Hematopoietic multipotent progenitor cell (in vitro differentiated cells): ENCODE data around the gene MILR1. TPM values are rescaled to one million over a fixed set of nuclear protein-coding genes. Genes with fewer than 3 reads are reported as not detected.

ENCODE experiments used
- DNase-seq, 3 donors: peaks; one replicate each; pipeline ENCODE4 v3.0.0-alpha.2; 2011 to 2015; ENCODE audit warnings: low read depth in 2 of 3, low spot score in 2 of 3
- total RNA-seq: library from RNA; depleted of rRNA; stranded (reverse); fragments of >200 nt; gene quantifications from one replicate; pipeline ENCODE4 v1.2.3, GENCODE V29; 2012

The MILR1 gene
- total RNA-seq, 1 donor = 5.7 TPM

DNA sequence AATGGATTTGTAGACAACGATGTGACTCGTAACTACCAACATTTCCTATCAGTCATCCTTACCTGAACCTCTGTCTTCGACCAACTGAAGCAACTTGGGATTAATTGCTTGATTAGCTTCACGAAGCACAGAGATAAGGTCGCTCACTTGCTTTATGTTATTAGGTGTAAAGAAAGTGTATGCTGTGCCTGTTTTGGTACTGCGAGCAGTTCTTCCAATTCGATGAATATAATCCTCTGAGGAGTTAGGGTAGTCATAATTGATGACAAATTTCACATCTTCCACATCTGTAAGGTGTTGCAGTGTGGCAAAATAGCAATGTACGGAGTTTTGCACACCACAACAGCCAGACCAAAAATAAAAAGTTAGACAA lies 51.6 kb downstream of the MILR1 start:
- peak in 1 of 3 donors; percentile 32 for DNase-seq

DNA sequence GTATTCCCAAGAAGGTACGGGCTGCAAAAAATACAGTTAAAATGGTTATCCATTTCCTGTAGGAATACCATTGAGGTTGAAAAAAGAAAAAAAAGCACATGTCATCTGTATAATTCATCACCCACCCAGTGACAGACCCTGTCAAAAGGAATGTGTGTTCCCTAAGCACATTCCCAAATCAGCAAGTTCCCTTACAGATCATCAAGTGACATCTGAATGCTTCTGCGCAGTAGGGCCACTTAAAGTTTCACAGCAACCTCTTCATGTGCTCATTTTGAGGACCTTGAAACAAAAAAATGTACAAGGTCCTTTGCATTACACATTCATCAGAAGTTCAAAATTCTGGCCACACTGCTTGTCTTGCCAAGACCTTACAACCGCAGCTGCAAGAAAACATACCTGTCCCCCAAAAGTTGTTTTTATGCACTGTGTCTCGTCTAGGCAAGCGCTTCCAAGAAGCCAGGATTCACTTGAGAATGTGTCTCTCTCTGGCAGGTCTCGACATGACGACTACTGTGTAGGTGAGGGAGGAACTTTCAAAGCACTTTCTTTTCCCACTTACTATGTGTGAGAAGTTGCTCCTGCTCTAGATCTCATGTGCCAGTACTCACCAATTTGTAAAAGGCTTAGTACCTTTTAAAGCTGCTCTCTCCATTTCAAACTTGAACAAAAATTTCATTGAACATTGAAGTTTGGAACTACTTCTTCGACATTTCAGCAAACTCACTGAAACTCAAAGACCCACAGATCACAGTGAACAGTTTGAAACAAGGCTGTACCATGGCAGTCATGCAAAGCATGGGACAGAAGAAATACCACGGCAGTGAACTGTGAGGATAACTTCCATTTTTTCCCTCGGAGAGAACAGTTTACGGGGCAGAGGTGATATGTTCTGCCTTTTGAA lies 52.2 kb downstream of the MILR1 start:
- DNase-seq = peak in 1 of 3 donors; percentile 25

DNA sequence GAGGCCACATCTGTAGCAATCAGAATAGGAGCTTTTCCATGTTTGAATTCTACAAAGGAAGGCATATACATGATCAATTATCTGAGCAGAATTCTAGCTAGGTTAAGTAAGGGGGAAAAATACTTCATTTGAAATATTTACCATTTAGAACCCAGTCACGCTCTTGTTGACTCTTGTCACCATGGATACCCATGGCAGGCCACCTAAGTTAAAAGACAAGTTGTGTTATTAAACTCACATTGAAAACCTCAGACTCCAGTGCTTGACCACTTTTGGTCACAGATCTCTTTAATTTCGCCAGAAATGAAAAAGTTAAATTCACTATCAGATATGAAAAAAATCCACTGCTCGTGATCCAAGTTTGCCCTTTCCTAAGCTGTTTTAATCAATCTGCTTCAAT lies 53.1 kb downstream of the MILR1 start:
- DNase-seq = no peak

GRCh38 chr17:64502809-64503208 lies 53.9 kb downstream of the MILR1 start:
- no peak for DNase-seq

DNA sequence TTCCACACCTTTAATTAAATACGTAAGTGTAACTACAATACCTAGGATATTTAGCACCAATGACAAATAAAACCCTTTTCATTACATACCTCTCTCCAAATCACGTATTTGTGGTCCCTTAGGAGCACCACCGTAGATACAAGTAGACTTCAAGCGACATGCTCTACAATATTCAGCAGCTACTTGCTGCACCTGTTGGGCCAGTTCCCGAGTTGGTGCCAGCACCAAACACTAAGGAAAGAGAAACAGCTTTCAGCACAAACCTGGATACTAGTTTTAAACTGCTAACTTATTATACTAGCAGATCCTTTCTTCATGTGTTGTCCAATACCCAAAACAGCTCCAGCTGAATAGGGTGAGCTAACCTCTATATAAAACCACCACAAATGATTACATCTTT lies 54.4 kb downstream of the MILR1 start:
- DNase-seq = no peak

- peak in 1 of 3 donors; percentile 6 for DNase-seq
These were observed 55.2 kb downstream of the MILR1 start for GRCh38 chr17:64503821-64504768.

DNA sequence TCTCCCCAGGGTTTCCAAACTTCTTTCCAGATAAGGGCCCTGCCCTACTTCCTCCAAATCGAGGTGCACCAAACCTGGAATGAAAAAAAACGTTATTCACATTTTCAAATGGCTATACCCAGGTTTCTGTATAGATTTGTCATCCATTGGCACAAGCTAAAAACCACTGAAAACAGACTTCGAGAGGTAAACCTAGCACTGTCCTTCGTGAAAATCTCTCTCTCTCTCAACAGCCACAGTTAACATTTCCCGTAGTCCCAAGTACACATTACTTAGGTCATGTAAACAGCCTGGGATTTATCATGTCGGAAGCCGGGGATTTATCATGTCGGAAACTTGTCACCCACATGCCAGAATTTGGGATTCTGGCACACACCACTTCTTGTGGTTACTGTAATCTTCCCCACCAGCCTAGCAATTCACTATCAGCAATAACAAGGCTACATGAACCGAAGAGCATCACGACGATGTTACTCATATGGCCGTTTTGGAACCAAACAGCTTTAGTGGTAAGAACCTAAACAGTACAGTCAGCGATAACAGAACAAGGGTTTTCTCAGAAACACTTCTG lies 55.9 kb downstream of the MILR1 start:
- DNase-seq = no peak

DNA sequence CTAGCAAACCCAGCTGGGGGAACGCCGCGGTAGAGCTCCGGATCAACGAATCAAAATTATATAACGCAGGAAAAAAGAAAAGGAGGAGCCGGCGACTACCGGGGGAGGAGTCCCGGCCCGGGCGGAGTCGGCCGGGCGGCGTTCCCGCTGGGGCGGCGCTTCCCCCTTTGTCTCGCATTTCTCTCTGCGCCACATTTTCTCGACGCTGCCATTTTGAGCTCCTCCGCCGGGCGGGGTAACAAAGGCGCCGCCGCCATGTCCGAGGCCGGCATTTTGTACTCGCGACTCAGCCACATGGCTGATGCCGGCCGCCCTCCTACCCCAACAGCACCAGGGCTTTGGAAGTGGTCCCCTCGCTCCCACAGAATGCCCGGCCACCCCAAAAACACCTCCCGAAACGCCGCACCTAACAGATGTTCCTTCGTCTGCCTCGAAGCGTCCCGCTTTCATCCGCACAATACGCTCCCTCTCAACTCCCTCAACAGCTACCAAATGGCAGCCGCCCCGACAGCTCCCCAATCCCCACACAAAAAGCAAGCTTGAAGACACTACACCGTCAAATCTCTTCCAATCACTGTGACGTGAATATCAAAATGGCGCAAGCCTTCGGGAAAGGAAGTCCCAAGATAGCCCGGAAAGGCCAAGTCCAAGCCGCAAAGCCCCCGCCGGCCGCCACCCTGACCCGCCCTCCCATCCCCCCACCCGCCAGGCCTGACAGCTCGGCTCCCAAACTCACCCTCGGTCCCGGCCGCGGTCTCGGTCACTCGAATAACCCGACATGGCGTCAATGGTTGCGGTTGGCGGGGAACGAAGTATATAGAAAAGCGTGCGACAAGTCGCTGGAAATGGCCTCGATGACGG lies 56.7 kb downstream of the MILR1 start:
- peak; percentile 73 to 92 (median 86) for DNase-seq

DNA sequence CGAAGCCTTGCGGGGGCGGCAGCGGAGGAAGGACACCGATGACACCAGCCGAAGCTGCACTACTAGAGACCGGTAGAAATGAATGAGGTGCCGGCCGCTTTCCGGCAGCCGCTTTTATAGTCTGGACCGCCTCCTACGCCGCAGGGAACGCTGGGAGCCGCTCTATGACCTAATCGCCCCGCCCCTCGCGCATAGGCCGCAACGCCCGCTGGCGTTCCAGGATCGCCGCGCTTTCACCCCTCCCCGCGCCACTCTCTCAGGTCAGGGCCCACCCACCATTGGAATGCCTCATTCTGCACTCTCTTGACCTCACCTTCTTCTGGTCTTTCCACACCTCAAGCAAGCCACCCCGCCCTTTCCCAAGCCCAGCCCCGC lies 57.3 kb downstream of the MILR1 start, which contains the start of gene DDX5:
DDX5 (minus strand) TSS at position 89 of the 375 bp plus-strand sequence. CDS start 170 bp downstream, outside the sequence.
- peak; percentile 95 to 98 (median 97) for DNase-seq

GRCh38 chr17:64506576-64507412 lies 57.9 kb downstream of the MILR1 start, which contains the start of gene CEP95:
Gene CEP95, plus strand, starts transcription at chr17:64506977. Its CDS starts 121 bp downstream, at chr17:64507098.
- peak; percentile 96 to 98 (median 96) for DNase-seq

DNA sequence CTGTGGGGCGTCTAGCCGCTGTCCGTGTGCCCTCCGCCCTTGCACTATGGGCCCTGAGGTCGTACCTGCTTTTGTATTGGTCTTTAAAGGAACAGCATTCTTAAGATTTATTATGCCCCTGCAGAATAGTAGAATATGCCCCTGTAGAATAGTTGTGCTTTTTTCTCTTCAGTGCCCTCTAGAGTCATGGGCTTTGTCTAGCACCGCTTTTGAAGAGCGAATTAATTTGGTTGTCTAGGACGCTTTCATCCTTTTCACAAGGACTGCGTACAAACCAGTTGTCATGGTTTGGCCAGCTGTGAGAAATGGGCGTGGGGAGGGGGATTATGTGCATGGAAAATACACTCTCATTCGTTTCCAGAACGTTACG lies 58.5 kb downstream of the MILR1 start:
- DNase-seq = peak in 2 of 3 donors; percentile 65 to 89

GRCh38 chr17:64508683-64509082 lies 59.8 kb downstream of the MILR1 start:
- no peak for DNase-seq

GRCh38 chr17:64509179-64509578 lies 60.3 kb downstream of the MILR1 start:
- DNase-seq = no peak

GRCh38 chr17:64515419-64515818 lies 66.5 kb downstream of the MILR1 start:
- no peak for DNase-seq

DNA sequence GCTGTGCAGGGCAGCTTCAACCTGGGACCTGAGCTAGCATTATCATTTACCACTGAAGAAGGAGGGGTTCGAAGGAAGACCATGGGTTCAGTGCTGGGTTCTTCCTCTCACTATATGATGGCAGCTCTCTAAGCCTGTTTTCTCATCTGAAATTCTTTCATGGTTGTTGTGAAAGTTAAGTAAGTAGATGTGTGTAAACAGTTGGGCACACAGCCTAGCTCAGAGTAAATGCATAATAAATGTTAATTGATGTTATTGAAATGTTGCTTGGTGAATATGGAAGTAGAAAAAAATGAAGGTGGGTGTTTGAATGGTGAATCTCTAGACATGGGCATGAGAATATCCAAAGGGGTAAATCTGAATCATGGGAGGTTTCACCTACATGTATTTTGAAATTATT lies 66.9 kb downstream of the MILR1 start:
- DNase-seq = no peak
